Measurements from ENCODE around the gene SOX8.

DNA sequence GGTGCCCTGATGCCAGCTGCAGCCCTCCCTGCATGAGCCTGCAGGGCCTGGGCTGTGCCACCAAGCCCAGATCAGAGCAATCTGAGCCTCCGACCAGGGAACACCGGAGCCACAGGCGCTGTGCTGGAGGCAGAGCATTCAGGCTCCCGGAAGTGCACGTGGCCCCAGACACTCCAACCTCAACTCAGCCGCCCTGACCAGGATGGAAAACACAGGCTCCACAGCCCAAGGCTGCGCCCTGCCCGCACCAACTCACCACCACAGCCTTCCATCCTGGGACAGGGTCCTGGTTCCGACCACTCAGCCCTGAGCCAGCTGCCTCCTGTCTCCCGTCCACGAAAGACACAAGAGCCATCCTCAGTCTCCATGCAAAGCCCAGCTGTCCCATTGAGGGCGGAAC lies 29.2 kb upstream of the SOX8 start:
- TF ChIP-seq, protein P1, sequence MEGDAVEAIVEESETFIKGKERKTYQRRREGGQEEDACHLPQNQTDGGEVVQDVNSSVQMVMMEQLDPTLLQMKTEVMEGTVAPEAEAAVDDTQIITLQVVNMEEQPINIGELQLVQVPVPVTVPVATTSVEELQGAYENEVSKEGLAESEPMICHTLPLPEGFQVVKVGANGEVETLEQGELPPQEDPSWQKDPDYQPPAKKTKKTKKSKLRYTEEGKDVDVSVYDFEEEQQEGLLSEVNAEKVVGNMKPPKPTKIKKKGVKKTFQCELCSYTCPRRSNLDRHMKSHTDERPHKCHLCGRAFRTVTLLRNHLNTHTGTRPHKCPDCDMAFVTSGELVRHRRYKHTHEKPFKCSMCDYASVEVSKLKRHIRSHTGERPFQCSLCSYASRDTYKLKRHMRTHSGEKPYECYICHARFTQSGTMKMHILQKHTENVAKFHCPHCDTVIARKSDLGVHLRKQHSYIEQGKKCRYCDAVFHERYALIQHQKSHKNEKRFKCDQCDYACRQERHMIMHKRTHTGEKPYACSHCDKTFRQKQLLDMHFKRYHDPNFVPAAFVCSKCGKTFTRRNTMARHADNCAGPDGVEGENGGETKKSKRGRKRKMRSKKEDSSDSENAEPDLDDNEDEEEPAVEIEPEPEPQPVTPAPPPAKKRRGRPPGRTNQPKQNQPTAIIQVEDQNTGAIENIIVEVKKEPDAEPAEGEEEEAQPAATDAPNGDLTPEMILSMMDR (IDR thresholded peaks at IDR 0.05): no peak
- TF ChIP-seq POLR2A (IDR thresholded peaks at IDR 0.05): no peak
